Measurements from ENCODE around the gene TTLL5.

- no peak for TF ChIP-seq CTCF (IDR thresholded peaks at IDR 0.05)
- no peak for TF ChIP-seq POLR2A (IDR thresholded peaks at IDR 0.05)
Measured at GRCh38 chr14:75783602-75784313, 122.7 kb downstream of the TTLL5 start.
